ENCODE measurements around the gene TMEM39A.

DNA sequence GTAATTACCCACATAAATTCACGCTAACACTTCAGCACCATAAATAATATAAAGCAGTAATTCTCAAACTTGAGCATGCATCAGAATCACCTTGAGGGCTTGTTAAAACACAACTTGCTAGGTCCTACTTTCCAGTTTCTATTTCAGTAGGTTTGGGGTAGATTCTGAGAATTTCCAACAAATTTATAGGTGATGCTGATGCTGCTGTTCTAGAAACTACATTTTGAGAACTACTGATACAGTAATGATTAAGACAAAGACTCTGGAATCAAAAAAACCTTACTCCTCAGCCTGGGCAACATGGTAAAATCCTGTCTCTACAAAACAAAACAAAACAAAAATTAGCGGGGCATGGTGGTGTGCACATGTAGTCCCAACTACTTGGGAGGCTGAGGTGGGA, 18.8 kb downstream of the TMEM39A start:
- TF ChIP-seq, protein P1, sequence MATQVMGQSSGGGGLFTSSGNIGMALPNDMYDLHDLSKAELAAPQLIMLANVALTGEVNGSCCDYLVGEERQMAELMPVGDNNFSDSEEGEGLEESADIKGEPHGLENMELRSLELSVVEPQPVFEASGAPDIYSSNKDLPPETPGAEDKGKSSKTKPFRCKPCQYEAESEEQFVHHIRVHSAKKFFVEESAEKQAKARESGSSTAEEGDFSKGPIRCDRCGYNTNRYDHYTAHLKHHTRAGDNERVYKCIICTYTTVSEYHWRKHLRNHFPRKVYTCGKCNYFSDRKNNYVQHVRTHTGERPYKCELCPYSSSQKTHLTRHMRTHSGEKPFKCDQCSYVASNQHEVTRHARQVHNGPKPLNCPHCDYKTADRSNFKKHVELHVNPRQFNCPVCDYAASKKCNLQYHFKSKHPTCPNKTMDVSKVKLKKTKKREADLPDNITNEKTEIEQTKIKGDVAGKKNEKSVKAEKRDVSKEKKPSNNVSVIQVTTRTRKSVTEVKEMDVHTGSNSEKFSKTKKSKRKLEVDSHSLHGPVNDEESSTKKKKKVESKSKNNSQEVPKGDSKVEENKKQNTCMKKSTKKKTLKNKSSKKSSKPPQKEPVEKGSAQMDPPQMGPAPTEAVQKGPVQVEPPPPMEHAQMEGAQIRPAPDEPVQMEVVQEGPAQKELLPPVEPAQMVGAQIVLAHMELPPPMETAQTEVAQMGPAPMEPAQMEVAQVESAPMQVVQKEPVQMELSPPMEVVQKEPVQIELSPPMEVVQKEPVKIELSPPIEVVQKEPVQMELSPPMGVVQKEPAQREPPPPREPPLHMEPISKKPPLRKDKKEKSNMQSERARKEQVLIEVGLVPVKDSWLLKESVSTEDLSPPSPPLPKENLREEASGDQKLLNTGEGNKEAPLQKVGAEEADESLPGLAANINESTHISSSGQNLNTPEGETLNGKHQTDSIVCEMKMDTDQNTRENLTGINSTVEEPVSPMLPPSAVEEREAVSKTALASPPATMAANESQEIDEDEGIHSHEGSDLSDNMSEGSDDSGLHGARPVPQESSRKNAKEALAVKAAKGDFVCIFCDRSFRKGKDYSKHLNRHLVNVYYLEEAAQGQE (IDR thresholded peaks at IDR 0.05; ENCODE audit: low read depth), result no peak
- TF ChIP-seq POLR2AphosphoS5 (IDR thresholded peaks at IDR 0.05; ENCODE audit: low read depth, low read length), result no peak
- TF ChIP-seq, protein P2, sequence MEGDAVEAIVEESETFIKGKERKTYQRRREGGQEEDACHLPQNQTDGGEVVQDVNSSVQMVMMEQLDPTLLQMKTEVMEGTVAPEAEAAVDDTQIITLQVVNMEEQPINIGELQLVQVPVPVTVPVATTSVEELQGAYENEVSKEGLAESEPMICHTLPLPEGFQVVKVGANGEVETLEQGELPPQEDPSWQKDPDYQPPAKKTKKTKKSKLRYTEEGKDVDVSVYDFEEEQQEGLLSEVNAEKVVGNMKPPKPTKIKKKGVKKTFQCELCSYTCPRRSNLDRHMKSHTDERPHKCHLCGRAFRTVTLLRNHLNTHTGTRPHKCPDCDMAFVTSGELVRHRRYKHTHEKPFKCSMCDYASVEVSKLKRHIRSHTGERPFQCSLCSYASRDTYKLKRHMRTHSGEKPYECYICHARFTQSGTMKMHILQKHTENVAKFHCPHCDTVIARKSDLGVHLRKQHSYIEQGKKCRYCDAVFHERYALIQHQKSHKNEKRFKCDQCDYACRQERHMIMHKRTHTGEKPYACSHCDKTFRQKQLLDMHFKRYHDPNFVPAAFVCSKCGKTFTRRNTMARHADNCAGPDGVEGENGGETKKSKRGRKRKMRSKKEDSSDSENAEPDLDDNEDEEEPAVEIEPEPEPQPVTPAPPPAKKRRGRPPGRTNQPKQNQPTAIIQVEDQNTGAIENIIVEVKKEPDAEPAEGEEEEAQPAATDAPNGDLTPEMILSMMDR (IDR thresholded peaks at IDR 0.05 in 2 of 3, conservative IDR thresholded peaks at IDR 0.05 in 1 of 3; ENCODE audit: borderline replicate concordance in 1 of 3, insufficient read depth in 1 of 3, low read depth in 2 of 3, low read length in 2 of 3), result no peak
